Osteoblast (primary cell): Measurements from ENCODE around the gene EXOSC9. TPM values are rescaled to one million over a fixed set of nuclear protein-coding genes. Genes with fewer than 3 reads are reported as not detected.

ENCODE experiments used
- DNase-seq: peaks from one replicate; pipeline ENCODE4 v3.0.0; 2011; ENCODE audit warnings: low spot score, mixed read lengths; ENCODE audit not compliant: insufficient read length; ENCODE audit errors: missing footprints
- H2AFZ ChIP-seq: 2 replicates; pipeline ENCODE4 v1.6.0; 2011; ENCODE audit warnings: mild to moderate bottlenecking, low read length
- H3K27ac ChIP-seq: 2 replicates; pipeline ENCODE4 v1.5.1; 2011; ENCODE audit warnings: mild to moderate bottlenecking, low read depth, low read length, moderate library complexity
- H3K27me3 ChIP-seq: 2 replicates; pipeline ENCODE4 v1.6.0; 2012; ENCODE audit warnings: mild to moderate bottlenecking, control low read depth, inconsistent platforms, low read length, moderate library complexity; ENCODE audit not compliant: insufficient read depth
- H3K36me3 ChIP-seq: 2 replicates; pipeline ENCODE4 v1.5.1; 2011; ENCODE audit warnings: mild to moderate bottlenecking, low read length, control low read depth, moderate library complexity; ENCODE audit not compliant: insufficient read depth
- H3K4me1 ChIP-seq: 2 replicates; pipeline ENCODE4 v1.5.1; 2011; ENCODE audit warnings: mild to moderate bottlenecking, low read length, control low read depth, moderate library complexity; ENCODE audit not compliant: insufficient read depth
- H3K4me2 ChIP-seq: 2 replicates; pipeline ENCODE4 v1.6.0; 2011; ENCODE audit warnings: mild to moderate bottlenecking, low read length; ENCODE audit not compliant: insufficient read depth
- H3K4me3 ChIP-seq: fragments of 200-600 bp; sonication (generic); 3 replicates; pipeline ENCODE4 v1.5.1; 2012; ENCODE audit warnings: mild to moderate bottlenecking, low read length, inconsistent platforms; ENCODE audit not compliant: insufficient read depth
- H3K79me2 ChIP-seq: 2 replicates; pipeline ENCODE4 v1.6.0; 2012; ENCODE audit warnings: mild to moderate bottlenecking, low read length, control low read depth, inconsistent platforms; ENCODE audit not compliant: insufficient read depth
- H3K9me3 ChIP-seq: 2 replicates; pipeline ENCODE4 v1.5.1; 2011; ENCODE audit warnings: low read depth, low read length, control low read depth
- H4K20me1 ChIP-seq: 2 replicates; pipeline ENCODE4 v1.6.0; 2012; ENCODE audit warnings: mild to moderate bottlenecking, low read length, control low read depth; ENCODE audit not compliant: insufficient read depth
- total RNA-seq: library from RNA; depleted of rRNA; stranded (reverse); fragments of >200 nt; gene quantifications from 2 replicates; pipeline ENCODE4 v1.2.3, GENCODE V29; 2012
- TF ChIP-seq, protein P1 (sequence below): IDR thresholded peaks from 2 replicates; pipeline ENCODE4 v1.5.1; 2011; ENCODE audit warnings: mild to moderate bottlenecking, low read depth, low read length, moderate library complexity; ENCODE audit errors: extremely low read depth

Gene EXOSC9
- total RNA-seq, 1 donor: 30.8 TPM

DNA sequence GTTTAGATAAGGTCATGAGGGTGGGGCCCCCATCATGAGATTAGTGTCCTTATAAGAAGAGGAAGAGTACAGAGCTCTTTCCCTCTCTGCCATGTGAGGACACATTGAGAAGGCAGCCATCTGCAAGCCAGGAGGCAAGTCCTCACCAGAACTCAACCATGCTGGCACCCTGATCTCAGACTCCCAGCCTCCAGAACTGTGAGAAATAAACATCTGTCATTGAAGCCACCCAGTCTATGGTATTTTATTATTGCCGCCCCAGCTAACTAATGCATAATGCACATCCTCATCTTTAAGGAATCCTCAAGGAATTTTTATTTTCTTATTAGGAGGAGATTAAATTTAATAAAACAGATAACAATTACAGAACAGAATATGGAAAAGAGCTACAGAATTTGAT lies 16.7 kb upstream of the EXOSC9 start:
- no peak for DNase-seq
- Histone ChIP-seq H3K79me2 (no peaks in the 10 kb centered on the region), H3K4me1 (peaks cover 42% of the 10 kb centered on the region), H3K4me3 (no peak overlapping the region), H3K9me3 (peaks cover 2% of the 10 kb centered on the region), H3K27ac (peak overlapping the region; percentile 97), H3K36me3 (no peaks in the 10 kb centered on the region), H3K27me3 (no peaks in the 10 kb centered on the region), H4K20me1 (no peaks in the 10 kb centered on the region), H3K4me2 (no peak overlapping the region), H2AFZ (no peak overlapping the region)
- TF ChIP-seq, protein P1, sequence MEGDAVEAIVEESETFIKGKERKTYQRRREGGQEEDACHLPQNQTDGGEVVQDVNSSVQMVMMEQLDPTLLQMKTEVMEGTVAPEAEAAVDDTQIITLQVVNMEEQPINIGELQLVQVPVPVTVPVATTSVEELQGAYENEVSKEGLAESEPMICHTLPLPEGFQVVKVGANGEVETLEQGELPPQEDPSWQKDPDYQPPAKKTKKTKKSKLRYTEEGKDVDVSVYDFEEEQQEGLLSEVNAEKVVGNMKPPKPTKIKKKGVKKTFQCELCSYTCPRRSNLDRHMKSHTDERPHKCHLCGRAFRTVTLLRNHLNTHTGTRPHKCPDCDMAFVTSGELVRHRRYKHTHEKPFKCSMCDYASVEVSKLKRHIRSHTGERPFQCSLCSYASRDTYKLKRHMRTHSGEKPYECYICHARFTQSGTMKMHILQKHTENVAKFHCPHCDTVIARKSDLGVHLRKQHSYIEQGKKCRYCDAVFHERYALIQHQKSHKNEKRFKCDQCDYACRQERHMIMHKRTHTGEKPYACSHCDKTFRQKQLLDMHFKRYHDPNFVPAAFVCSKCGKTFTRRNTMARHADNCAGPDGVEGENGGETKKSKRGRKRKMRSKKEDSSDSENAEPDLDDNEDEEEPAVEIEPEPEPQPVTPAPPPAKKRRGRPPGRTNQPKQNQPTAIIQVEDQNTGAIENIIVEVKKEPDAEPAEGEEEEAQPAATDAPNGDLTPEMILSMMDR: no peak

DNA sequence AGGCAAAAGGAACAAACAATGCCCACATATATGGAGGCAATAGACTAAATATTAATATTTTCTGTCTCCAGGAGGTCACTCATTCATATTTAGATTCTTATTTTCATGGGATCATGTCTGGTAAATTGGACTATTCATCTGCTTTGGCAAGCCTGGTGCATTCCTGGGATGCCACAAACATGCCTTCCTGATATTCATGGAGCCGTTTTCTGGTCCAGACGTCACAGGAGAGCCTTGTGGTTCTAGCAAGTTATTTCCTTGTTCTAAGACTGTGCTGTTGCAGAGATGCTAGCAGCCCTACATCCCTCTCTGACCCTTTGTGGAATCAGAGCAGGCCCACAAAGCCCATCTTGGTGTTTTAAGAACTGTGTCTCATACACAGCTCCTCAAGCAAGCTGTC lies 16.1 kb upstream of the EXOSC9 start:
- Histone ChIP-seq H4K20me1 (no peaks in the 10 kb centered on the region), H2AFZ (peak overlapping the region; percentile 9), H3K27ac (peak overlapping the region; percentile 97), H3K9me3 (peaks cover 2% of the 10 kb centered on the region), H3K4me2 (peak overlapping the region; percentile 69), H3K4me1 (peaks cover 45% of the 10 kb centered on the region), H3K79me2 (no peaks in the 10 kb centered on the region), H3K36me3 (no peaks in the 10 kb centered on the region), H3K4me3 (peak overlapping the region; percentile 5), H3K27me3 (no peaks in the 10 kb centered on the region)
- TF ChIP-seq, protein P1: no peak
- DNase-seq: peak; percentile 77

DNA sequence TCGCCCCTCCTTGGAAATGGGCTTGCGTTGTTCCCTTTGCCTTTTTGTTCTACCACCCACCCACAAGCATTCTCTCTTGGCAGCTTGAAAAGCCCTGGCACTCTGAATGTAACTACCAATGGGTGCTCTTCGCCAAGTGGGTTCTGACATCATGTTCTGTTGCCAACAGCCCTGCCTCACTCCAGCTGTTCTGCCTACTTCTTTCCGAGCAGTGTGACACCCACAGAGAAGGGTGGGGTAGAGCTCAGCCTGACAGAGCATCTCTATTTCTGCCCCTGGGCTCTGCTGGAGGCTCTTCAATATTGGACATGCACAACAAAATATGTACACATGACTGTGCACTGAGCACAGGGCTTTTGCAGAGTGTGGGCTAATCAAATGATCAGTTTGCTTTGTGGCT lies 15.6 kb upstream of the EXOSC9 start:
- Histone ChIP-seq H3K79me2 (no peaks in the 10 kb centered on the region), H3K27ac (peak overlapping the region; percentile 97), H3K4me2 (peak overlapping the region; percentile 69), H2AFZ (peak overlapping the region; percentile 9), H3K27me3 (no peaks in the 10 kb centered on the region), H3K9me3 (peaks cover 2% of the 10 kb centered on the region), H3K4me1 (peaks cover 50% of the 10 kb centered on the region), H3K4me3 (peak overlapping the region; percentile 5), H3K36me3 (no peaks in the 10 kb centered on the region), H4K20me1 (no peaks in the 10 kb centered on the region)
- no peak for DNase-seq
- TF ChIP-seq, protein P1: no peak

DNA sequence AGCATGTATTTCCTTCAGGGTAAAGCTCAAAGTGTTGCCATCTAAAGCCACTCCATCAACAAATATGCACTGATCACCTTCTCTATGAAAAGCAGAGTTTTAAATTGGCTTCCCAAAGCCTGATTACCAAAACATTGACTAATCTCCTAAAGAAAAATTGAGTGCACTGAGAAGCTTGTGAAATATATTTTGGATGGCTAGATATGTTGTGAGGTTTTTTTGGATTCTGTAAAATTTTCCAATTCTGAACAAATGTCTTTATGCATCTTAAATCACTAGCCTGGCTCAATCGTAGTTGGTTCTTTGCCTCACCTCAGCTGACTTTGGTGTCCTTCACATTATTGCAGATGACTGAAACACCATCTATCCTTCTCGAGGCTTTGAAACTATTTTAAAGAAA lies 14.9 kb upstream of the EXOSC9 start:
- no peak overlapping the region for H3K4me2 ChIP-seq
- peaks cover 2% of the 10 kb centered on the region for H3K9me3 ChIP-seq
- peak overlapping the region; percentile 97 for H3K27ac ChIP-seq
- peaks cover 57% of the 10 kb centered on the region for H3K4me1 ChIP-seq
- TF ChIP-seq, protein P1: no peak
- H2AFZ ChIP-seq: no peak overlapping the region
- no peaks in the 10 kb centered on the region for H3K79me2 ChIP-seq
- no peak overlapping the region for H3K4me3 ChIP-seq
- H3K36me3 ChIP-seq: no peaks in the 10 kb centered on the region
- H3K27me3 ChIP-seq: no peaks in the 10 kb centered on the region
- no peak for DNase-seq
- H4K20me1 ChIP-seq: no peaks in the 10 kb centered on the region
